HG03558 (cell line): ENCODE data around the gene SNW1.

Experiments used
- ATAC-seq: cut with Tn5 transposase; IDR thresholded peaks from one replicate; pipeline ENCODE4 v1.9.1; 2021; ENCODE audit warnings: moderate number of reproducible peaks; ENCODE audit not compliant: unreplicated experiment; ENCODE audit errors: extremely low read depth

Gene SNW1

GRCh38 chr14:77674931-77675330, 86.0 kb downstream of the SNW1 start:
- ATAC-seq: no peak

GRCh38 chr14:77673193-77673592, 87.8 kb downstream of the SNW1 start:
- no peak for ATAC-seq
